Measurements from ENCODE around the gene CHST13.
A peak's percentile ranks its signal among the peaks of the same experiment; 100 is the strongest.
"Not testable (repeated sequence)": the region's sequence is repeated elsewhere in the genome, so short reads cannot be mapped to it uniquely, and the experiment has no call there.

CHST13 gene

DNA sequence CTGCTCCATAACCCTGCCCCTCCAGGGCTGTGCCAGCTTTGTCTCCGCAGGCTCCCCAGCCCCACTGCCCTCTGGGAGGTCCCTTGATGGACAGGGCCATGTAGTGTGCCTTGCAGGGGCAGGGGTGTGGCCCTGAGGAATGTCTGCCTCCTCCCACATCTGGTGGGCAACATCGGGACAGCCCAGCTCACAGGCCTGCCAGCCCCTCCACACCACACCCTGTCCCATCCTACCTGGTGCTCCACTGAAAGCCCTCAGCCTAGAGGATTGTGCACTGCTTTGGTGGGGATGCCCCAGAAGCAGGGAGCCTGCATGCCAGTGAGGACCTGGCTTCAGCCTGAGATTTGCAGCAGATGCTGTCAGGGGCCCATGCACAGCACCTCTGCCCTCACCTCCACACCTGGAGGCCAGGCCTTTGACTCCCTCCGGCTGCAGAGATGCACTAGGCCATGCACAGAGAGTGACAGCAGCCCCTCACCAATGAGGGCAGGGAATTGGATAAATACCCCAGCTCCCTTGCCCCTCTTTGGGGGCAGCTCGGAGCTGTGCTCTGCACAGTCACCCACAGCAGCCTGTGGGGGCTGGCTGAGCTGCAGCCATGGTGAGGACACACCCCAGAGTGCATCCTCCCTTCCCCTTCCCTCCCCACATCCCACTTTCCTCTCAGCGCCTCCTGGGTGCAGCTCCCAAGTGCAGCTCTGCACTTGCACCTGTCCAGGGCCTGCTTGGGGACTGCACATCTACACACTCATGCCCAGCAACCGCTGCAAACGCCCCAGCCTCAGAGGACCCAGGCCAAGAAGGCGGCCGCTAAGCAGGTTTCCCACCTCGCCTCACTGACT is 32.1 kb downstream of the CHST13 start:
- no peak for DNase-seq (ENCODE audit: low read depth)

DNA sequence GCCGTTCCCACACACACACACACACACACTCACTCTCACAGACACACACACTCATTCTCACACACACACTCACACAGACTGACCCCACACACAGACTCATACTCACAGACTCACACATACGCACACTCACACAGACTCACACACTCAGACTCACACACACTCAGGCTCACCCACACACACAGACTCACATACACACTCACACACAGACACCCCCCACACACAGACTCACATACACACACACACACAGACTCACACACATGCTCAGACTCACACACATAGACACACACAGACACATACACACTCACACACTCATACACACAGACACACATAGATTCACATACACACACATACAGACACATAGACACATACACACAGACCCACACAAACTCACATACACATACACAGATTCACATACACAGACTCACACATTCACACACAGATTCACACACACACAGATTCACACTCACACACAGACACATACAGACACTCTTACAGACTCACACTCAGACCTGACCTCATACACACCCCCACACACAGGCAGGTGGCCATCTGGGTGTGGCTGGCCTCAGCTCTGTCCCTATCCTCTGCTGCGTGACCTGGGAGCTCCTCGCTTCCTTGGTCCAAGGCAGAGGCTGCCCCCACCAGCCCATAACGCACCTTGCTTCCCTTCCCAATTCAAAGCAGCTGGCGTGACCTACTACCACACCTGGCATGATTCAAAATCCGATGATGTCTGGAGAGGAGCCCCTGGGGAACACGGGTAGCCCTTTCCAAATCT is 32.9 kb downstream of the CHST13 start:
- DNase-seq (ENCODE audit: low read depth), result no peak

DNA sequence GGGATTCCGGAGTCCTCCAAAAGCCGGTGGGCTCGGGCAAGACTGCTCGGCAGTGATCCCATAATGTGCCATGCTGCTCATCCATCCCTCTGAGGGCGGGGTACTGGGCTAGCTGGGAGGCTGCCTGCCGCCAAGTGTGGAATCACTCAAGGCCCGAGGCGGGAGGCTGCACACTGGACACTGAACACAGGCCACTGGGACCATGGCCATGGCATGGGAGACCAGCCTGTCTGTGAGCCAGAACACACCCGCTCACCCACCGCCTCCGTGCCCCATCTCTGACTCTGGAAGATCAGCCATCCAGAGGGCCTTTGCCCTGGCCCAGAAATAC is 33.4 kb downstream of the CHST13 start:
- DNase-seq (ENCODE audit: low read depth), result no peak

DNA sequence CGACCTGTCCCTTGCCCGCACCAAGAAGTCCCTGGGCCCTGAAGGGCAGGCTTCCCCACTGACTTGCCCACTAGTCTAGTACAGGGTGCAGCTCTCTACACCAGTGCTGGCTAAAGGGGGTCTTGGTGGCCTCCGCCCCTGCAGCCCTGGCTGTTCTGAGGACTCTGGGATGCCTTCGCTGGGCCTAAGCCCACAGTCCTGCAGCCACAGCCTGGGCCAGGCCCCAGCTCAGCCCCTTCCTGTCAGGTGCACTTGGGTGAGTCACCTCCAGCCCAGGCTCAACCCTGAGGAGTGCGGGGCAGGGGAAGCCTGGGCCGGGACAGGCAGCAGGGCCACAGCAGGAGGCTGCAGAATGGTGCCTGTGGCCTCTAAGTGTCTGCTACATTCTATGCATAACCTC is 33.8 kb downstream of the CHST13 start:
- DNase-seq (ENCODE audit: low read depth), result no peak

DNA sequence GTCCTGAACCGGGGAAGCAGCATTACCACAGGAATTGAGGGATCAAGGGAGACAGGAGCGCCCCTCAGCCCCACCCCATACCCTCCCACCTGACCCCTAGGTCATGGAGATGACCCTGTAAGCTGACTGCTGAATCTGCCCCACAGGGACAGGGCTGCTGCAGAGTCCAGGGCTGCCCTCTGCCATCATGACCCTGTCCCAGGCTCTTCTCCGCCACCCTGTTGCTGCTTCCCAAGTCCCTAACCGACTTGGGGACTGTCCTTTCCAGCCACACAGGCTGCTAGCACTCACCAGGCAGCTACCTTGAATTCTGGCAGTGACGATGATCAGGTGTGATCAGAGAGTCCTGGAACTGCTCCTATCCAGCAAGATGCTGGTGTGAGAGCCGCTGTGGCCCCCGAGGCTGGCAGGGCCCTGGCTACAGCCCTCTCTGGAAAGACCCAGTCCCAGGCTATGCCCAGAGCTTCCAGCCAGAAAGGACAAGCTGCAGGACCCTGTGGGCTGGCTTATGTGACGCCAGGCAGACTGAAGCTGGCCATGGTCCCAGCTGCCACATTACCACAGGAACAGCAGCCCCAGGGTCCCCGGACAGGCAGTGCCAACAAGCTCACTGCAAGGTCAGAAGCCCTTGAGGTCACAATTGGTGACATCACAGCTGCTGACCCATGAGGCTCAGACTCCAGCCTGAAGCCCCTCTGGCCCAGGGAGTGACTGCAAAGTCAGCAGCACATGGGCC is 34.5 kb downstream of the CHST13 start, which contains the start of gene C3orf22:
Gene C3orf22 (minus strand): TSS at position 597 of the 736 bp plus-strand sequence. CDS start 5,542 bp downstream, outside the sequence.
- no peak for DNase-seq (ENCODE audit: low read depth)

DNA sequence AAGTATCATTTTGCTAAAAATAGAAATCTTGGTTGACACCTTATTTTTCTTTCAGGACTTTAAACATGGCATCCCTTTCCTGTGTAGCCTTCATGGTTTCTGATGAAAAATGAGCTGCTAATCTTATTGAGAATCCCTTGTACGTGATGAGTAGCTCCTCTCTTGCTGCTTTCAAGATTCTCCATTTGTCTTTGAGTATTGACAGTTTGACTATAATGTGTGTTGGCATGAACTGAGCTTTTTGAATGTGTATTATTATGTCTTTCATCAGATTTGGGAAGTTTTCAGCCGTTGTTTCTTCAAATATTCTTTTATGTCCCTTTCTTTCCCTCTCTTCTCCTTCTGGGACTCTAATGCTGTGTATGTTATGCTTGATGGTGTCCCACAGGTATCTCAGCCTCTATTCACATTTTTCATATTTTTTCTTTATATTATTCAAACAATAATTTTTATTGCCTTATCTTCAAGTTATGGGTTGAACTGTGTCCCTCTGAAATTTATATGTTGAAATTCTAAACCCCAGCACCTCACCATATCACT is 38.9 kb downstream of the CHST13 start:
- DNase-seq (ENCODE audit: low read depth), result no peak

DNA sequence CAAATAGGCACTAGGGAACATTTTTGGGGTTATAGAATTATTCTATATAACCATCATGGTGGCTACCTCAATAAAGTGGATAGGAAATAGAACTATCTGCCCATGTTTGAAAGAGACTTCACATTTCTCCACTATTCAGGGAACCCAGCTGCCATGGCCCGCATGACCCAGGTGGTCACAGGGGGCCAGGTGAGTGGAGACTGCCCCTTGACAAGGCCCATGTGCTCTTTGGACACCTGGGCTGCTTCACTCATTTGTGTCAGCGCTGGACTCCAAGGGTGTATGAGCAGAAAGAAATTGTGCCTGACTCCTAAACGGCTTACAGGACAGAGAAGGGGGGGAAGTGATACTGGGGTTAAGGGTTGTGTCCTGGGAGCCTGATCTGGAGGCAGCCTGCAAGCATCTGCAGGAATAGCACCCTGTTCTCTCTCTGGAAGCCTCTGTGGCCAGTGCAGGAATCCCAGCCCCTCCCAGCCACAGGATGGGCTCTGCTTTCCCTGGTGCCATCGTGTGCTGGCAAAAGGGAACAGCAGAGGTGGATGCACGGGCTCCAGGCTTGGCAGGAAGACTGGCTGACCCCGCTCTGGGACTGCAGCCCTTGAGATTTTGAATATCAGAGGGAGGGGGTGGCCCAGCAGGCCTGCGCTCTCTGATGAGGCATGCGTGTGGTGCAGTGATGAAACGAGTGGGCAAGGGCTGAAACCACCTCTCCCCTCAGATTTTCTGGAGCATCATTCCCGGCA is 43.9 kb downstream of the CHST13 start:
- DNase-seq (ENCODE audit: low read depth), result peak; percentile 7

DNA sequence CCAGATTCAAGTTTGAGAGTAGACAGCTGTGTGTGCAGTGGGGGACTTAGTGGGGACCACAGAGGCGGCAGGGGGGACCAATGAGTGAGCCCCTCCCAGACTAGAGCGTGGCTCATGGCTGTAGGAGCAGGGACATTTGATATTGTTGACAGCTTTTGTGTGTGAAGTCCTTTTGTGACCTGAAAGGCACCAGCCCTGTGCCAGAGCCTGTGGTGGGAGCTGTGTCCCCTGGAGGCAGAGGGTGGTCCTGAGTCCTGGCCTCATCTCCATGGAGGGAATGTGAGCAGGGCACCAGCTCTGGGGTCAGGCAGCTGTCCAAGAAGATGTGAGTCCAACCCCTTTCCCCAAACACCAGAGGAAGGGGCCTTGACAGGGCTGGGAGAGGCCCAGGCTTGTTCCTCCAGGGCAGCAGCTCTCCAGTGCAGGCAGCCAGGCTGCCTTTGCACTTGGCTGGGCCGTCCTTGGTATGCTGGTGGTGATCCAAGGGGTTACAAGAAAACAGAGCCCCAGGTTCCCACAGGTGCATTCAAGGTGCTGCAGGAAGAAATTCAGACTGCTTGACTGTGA is 44.9 kb downstream of the CHST13 start:
- DNase-seq (ENCODE audit: low read depth), result no peak

DNA sequence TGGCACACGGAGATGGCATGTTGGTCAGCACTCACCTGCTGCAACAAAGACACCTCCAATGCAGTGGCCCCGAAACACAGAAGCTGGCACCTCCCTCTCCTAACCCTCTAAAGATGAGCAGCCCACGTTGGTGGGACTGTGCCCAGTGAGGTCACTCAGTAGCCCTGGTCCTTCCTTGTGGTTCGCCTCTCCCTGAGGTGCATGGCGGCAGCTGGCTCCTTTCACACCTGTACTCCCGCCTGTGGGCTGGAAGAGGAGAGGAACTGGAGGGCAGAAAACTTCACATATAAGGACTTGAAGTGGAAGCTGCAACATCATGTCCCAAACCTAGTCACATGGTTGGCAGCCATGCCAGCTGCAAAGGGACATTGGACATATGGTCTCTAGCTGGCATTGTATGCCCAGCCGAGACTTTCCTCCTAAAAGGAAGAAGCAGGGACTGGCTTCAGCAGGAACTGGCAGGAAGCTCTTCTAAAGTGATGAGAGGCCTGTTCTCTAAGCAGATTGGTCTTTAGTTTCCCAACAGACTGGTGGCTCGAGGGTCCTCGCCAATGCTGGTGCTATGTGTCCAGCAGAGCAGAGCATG is 45.5 kb downstream of the CHST13 start:
- no peak for DNase-seq (ENCODE audit: low read depth)

DNA sequence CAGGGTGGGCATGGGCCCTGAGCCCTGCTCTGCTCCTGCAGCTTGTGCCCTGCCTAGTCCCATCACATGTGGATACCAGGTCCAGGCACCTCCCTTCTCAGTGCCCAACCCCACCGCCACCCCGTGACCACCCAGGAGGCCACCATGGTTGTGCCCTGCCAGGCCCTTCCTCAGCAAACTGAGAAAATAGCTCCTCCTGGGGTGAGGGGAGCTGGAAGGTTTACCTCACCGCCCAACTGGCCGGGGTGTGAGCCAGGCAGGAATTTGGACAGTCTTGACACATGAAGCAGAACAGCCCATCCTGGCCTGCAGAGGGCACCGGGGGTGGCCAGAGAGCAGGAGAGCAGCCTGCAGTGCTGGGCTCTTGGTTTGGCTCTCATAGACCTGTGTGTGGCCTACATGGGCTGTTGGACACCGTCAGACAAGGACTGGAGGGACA is 46.2 kb downstream of the CHST13 start:
- peak; percentile 9 for DNase-seq (ENCODE audit: low read depth)

DNA sequence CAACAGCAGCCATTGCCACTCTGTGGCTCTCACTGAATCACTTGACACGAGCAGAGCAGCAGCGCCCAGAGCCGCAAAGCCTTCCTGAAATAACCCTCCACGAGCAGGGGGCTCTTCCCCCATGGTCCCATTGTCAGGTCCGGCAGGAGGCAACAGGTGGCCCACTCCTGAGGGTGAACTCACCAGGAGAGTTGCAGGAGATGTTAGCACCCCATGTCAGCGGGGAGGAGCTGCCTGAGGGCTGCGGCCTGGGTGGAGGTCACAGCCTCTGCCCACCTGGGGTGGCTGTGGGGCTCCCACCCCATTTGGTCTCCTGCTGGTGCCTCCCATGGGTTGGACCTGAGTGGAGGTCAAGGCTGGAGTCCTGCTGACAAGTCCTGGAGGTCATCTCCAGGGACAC is 47.1 kb downstream of the CHST13 start:
- no peak for DNase-seq (ENCODE audit: low read depth)

DNA sequence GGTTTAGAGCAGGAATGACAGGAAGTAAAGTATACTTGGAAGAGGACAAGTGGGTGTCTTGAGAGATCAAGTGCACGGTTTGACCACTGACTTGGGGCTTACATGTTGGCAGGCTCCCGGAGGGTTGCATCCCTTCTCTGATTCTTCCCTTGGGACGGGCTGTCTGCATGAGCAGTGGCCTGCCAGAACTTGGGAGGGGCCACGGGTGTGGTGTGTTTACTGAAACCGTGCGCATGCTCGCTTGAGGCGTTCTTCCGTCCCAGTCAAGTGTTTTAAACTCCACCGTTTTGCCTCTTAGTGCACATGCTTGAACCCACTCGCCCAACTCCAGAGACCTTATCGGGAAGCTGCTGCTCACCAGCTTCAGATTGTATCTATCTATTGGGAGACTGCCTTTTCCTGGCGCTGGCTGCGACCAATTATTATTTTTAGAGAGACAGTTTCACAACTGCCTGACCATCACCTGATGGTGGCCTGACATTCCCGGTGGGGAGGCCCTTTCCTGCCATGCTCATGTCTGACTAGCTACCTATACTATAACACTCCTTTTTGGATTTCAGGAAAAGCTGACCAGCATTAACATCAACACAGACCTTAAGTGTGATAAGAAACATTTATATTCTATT is 49.6 kb downstream of the CHST13 start:
- DNase-seq (ENCODE audit: low read depth), result no peak

DNA sequence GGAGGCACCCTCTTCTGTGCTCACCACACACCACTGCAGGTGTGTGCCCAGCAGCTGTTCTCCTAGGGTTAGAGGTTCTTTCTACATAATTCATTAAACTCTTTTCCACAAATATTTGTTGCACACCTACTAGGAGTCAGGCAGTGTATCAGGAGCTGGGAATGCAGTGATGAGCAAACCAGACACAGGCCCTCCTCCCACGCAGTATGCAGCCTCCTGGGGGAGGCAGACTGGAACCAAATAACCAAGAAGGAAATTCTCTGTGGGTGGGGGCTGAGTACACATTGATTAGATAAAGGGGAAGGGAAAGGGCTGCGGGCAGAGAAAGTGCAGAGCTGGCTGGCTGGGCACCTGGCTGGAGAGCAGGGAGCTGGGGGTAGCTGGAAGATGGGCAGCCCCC is 53.3 kb downstream of the CHST13 start:
- DNase-seq (ENCODE audit: low read depth), result no peak

DNA sequence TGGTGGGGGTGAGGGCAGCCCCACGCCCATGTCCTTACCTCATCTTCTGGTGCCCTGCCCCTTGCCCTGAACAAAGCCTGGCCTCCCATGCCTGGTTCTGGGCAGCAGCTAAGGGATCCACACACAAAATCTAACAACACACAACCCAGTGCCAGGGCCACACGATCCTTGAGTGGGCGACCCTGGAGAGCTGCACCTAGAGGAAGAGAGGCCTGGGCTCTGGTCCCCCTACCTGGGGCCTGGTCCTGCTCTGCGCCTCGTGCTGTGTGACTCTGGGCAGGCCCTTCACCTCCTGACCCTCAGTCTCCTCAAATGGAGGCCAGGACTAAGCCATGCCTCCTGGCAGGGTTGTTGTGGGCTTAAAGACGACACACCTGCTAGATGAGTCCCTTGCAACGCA is 54.7 kb downstream of the CHST13 start:
- DNase-seq (ENCODE audit: low read depth), result no peak

DNA sequence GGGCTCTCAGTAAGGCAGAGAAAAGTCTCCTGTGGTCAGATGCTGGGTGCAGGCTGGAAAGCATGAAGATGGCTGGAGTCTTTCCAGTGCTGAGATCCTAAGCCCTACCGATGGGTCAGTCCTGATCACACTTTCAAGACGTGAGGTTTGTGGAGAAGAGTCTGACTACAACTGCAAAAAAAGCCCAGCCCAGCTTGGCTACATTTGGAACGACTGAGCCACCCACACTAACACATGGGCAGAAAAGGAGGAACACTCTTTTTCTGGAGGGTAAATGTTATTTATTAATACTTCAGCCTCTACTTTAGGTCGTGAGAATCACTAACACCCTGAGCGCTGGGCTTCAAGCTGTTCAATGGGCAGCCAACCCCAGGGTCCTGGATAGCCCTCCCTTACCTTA is 56.8 kb downstream of the CHST13 start:
- DNase-seq (ENCODE audit: low read depth), result no peak

DNA sequence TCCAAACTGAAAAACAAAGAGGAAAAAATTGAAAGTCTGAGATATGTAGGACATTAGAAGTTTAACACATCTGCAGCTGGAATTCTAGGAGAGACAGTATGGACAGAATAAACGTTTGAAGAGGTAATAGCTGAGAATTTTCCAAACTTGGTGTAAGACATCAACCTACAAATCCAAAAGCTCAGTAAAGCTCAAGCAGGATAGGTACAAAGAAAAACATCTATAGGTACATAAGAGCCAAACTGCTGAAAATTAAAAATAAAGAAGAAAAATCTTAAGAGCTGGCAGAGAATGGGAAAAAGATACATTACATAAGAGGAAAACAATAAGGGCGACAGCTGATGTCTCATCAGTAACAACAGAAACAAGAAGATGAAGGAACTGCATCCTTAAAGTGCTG is 57.6 kb downstream of the CHST13 start:
- no peak for DNase-seq (ENCODE audit: low read depth)

DNA sequence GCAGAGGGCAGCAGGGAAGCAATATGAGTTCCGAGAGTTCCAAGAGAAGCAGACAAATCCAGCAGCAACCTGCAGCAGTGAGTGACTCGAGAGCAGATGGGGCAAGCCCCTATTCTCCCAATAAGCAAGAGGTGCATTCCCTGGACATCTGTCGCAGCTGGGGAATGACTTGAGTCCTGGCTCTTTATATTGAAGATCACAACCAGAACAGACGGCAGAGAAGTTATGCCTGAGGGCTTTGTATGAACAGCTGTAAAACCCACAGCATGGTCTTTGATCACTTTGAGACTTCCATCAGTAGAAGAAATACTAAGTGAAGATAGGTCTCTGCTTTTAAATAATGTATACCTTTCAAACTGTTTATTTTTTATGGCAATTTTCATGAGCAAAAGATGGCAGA is 58.4 kb downstream of the CHST13 start:
- no peak for DNase-seq (ENCODE audit: low read depth)

DNA sequence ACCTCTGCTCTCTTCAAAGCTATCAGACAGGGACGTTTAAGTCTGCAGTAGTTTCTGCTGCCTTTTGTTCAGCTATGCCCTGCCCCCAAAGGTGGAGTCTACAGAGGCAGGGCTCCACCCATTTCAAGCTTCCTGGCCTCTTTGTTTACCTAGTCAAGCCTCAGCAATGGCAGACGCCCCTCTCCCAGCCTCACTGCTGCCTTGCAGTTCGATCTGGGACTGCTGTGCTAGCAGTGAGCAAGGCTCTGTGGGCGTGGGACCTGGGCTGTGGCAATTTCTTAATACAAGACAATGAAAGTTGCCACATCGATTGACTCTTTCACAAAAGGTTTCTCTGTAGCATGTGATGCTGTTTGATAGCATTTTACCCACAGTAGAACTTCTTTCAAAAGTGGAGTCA is 67.6 kb downstream of the CHST13 start:
- DNase-seq (ENCODE audit: low read depth), result not testable (repeated sequence)

All from EH (cell line).